GM19452 (cell line): Measurements from ENCODE around the gene LGR6.

Experiments used
- ATAC-seq: cut with Tn5 transposase; IDR thresholded peaks from one replicate; pipeline ENCODE4 v1.9.1; 2021; ENCODE audit not compliant: unreplicated experiment

The LGR6 gene

DNA sequence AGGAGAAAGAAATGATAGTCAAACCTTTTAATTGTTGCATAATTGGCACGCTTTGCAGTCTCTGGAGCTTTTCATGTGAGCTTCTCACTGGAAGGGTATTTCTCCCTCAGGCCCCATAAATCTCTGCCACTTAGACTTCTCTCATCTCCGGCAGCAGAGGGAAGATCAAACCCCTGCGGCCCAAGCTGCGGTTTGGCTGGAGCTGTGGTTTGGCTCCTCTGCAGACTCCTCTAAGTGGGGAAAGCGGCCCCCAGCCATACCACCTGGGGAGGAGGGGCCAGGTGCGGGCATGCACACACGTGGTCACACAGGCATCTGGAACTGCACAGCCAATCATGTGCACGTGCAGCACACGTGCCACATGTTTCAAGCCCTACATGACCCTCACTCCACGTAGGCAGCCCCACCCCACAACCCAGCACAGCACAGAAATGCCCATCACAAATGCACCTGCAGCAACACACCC lies 89.8 kb downstream of the LGR6 start:
- ATAC-seq, result no peak

DNA sequence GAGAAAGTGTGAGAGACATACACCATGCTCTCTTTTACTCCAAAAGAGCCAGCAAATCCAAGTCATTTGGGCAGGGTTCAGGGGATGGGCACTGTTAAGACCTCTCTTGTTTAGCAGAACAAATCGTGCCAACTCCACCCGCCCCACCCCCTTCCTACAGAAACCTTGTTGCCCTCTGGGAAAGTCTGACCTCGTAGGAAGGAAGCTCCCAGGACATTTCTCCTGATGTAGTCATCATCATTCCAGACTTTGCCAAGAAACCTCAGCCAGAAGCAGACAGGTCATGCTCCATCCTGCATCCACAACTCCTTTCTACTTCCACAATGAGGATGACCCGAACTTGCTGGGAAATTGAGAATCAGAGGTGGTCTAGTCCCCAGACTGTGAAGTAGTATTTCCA lies 90.4 kb downstream of the LGR6 start:
- no peak for ATAC-seq

DNA sequence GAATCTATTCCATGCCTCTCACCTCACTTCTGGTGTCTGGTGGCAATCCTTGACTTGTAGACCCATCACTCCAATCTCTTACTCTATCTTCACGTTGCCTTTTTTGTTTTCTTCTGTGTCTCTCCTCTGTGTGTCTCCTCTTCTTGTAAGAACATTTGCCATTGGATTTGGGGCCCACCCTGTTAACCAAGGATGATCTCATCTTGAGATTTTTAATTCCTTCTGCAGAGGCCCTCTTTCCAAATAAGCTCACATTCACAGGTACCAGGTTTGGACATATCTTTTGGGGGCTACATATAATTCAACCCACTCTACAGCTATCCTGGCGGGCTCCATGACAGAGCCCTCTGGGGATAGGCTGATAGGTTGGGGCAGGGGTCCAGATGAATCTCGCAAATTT lies 92.3 kb downstream of the LGR6 start:
- no peak for ATAC-seq

DNA sequence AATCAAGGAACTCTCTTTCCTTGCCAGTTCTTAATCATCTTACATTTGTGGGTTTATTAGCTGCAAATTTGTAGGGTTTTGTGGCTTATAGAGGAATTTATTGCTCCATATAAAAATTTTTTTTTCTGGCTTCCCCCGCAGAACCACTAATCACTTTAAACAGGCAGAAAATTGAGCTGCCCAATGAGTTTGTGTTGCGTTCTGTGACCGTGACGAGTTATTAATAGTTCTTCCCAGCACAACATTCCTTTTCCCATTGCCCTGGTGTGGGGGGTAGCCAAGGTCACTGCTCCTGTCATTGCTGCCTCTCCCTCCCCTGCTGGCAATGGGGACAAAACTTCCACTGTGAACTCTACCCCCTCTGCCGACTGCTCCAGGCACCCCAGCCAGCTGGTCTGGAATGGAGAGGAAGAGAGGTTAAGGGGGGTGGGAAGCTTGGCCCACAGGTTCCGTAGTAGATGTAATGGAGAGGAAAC lies 93.1 kb downstream of the LGR6 start:
- no peak for ATAC-seq

DNA sequence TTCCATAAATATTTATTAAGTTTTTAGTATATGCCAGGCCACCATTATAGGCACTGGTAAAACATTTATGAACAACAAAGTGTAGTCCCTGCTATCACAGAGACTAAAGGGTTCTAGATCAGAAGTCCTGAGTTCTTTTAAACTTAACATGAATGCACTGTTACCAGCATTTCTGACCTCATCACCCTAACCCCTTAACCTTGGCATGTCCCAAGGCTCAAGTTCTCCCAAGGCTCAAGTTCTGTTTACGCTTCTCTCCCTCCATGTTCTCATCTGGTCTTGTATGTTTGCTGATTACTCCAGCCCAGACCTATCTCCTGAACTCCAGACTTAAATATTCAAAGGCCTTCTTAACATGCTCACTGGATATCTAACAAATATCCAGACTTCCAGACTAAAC lies 93.6 kb downstream of the LGR6 start:
- no peak for ATAC-seq

DNA sequence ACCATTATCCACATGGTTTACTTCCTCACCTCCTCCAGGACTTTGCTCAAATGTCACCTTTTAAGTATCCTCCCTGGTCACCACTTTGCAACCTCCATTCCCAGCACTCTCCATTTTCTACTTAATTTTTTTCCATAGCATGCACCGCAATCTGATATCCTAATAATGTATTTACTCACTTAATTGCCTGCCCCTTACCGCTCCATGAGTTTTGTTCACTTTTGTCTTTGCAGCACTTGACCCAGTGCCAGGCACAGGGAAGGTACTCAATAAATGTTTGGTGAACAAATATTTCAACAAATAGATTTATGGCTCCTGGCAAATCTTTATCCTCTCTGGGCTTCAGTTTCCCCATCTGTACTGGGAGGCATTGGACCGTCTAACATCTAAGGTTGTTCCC lies 94.6 kb downstream of the LGR6 start:
- ATAC-seq, result no peak

DNA sequence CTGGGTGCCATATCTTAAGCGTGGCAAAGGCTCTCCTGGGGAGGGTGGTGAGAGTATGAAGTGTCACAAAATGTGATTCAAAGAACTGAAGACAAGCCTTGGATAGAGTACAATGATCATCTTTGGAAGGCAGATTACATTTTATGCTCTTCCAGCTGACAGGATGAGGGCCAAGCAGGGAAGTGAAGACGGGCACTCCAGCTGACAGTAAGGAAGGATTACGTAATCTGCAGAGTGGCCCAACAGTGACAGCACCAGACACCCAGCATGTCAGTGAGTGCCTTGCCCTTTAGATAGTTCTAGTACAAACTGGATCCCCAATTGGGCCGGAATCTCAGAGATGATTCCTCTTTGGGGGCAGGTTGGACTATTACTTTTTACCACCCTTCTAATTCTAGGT lies 95.4 kb downstream of the LGR6 start:
- ATAC-seq, result no peak

DNA sequence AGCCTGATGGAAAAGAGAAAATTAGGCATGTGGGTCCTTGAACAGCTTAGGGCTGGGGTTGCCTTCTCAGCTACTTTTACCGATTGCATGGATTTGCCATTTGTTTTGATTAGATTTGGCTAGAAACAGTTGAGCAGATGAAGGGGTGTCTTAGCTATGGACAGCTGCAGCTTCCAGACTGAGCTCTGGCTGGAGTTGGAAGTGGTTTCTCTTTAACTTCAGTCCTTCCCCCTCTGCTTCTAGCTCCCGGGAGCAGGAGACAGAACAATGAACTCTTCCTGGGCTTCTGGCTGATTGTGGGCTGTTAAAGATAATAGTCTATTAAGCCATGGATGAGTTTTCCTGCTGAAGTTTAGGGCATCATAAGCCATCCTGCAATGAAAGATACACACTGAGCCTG lies 97.4 kb downstream of the LGR6 start:
- no peak for ATAC-seq

DNA sequence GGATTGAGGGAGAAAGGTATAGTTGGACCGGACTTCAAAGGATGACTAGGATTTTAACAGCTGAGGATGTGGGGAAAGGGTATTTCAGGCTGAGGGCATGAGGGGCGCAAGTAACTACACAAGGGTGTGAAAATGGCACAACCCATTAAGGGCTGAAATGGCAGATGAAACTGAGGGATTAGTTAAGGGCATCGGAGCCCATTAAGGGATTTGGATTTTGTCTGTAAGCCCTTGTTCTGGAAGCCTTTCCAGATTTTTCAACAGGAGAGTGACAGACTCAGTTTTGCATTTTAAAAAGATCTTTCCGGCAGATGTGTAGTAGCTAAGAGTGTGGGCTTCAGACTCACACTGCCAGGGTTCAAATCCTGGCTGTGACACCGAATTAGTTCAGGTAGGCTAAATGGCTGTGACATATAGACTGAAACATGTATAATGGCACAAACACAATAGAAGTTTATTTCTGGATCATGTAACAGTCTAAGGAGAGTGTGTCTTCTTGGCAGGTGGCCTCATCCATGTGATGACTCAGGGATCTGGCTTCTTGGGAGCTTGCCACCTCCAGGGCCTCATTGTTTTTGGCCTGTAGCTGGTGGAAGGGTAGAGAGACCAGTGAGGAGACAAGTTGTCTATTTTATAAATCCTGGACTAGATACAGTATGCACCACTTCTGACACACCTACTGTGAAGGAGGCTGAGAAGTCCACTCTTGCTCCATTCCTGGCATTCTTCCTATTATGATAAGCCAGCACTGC lies 98.5 kb downstream of the LGR6 start:
- ATAC-seq, result no peak

DNA sequence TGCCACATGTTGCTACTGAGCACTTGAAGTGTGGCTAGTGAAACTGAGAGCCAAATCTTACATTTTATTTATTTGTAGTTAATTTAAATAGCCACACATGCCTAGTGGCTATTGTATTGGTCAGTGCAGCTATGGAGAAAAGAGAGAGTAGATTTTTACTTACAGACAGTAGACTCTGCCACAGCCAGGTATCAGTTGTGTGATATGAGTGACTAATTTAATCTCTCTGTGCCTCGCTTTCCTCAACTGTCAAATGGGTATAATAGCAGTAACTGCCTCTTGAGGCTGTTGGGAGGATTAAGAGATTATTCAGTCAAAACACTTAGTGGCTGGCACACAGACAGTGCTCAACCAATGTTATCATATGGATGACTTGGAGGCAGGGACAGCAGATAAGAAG lies 99.2 kb downstream of the LGR6 start:
- no peak for ATAC-seq

DNA sequence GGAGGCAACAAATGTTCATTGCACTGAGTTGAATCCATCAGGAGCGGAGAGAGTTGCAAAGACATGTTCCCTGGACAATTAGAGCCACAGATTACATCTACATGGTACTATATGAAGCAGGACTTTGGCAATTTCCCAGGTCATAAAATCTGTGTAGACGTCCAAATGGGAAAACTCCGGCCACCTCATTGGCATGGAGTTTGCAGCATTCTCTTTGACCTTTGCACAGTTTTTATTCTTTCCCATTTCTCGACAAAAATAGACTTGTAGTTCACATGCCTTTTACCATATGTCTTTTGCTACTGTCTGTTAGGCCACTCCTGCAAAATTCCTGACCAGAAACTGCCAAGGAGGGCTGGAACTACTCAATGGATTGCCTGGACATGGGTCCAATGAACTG lies 100.0 kb downstream of the LGR6 start:
- ATAC-seq, result no peak

DNA sequence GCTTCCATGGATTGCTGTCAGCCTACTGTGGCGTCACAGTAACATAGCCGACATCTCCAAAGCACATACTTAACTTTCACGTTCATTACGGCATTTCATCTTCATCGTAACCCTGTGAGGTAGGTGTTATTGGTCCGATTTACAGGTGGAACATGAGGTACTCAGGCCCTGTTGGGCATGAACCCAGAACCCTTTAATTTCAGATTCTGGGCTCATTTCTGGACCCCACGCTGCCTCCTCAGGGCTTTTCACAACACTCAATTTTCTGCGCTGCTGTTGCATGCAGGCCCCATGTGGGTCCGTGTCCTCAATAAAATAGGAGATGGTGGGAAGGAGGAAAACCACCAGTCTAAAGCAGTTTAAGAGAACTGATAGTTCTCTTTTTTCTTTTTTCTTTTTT lies 108.6 kb downstream of the LGR6 start:
- ATAC-seq, result no peak

DNA sequence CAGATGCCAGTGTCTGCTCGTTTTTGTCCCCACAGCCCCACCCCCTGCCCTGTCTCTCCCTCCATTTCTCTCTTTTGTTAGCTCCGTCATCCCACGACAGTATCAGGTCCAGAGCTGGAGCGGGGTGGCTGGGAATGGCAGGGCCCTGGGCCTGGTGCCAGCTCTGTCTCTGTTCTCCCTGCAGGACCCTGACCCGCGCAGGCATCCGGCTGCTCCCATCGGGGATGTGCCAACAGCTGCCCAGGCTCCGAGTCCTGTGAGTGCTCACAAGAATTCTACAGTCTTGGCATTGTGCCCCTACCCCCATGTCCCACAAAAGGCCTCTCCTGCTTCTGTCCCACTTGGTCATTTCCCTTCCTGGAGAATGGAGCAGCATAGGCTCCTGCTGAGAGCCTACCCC lies 110.8 kb downstream of the LGR6 start:
- ATAC-seq, result no peak

DNA sequence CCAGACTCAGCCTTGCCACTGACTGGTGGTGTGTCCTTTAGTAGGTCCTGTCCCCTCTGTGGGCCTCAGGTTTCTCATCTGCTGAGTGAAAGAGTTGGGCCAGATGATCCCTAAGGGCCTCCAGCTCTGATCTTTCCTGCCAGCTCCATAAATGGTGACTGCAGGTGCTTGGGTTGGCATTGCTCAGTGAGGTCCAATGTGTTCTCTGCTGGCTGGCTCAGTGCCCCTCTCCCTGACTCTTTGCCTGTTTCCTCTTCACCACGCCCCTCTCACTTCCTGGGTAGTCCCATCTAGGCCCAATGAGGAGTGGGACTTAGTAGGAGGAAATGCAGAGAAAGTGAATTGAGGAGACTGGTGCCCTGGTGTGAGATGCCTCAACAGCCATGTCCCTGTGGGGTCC lies 111.6 kb downstream of the LGR6 start:
- ATAC-seq, result no peak

DNA sequence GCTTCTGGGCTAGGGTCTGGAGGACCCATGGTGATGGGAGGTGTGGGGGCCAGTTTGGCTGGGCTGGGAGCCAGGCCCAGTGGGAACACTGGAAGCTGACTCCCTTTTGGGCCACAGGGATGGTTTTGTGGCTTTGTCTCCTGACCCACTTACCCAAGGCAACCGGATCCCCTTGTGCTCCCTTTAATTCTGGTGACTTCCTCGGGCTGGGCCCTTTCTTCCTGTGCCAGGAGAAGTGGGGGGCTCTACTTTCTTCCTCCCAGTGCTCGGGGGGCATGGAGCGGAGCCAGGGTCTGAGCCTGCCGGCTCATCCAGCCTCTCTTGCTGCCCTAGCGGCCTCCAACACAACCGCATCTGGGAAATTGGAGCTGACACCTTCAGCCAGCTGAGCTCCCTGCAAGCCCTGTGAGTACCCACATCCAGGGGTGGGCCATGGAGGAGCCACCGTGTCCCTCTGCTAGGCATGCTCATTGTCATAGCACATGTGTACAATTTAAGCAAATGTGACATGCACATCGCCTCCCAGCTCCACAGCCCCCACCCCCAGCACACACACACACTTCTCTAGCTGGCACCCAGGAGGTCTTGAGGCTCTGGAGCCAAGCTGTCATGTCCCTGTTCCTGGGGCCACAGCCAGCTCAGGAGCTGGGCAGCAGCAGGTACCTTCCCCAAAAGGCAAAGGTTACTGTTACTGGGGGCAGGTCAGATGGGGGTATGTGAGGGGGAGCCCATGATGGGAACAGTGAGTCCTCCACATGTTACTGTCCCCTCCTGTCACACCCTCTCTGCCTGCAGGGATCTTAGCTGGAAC lies 113.1 kb downstream of the LGR6 start:
- ATAC-seq, result no peak

DNA sequence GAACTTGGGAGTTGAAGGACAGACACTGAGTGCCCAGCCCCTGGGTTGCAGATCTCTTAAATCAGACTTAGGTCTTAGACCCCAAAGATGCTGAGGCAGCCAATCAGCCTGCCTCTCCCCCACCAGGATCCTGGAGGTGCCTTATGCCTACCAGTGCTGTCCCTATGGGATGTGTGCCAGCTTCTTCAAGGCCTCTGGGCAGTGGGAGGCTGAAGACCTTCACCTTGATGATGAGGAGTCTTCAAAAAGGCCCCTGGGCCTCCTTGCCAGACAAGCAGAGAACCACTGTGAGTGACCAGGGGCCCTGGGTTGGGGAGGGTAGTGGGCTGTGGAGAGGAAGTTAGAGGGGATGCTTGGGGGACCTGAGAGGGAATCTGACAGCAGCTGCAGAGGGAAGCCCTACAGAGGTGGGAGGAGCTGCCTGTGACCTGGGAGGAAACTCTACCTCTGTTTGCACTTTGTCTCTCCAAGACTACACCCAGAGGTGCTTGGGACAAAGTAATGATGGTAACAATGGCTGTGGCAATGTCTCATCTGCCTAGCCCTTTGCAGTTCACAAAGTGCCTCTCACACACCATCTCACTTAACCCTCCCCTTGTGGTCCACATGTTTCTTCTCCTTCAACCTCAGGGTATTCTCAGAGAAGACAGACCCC lies 116.6 kb downstream of the LGR6 start:
- no peak for ATAC-seq

DNA sequence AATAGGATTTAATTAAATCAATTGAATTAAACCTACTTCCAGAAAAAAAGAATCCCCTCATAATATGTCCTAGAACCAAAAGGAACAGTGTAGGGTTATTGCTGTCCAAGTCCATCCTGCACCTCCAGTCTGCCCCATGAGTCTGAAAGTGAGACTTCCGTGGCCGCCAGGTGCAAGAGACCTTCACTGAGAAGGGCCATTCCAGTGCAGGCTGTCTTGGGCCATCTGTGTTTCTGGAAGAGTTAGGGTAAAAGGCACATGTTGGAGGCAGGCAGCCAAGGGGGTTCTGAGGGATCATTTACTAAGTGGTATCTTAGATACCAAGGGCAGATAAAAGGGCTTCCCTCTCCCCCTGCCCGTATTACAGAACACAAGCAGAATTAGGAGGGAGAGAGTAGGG lies 117.1 kb downstream of the LGR6 start:
- ATAC-seq, result no peak

DNA sequence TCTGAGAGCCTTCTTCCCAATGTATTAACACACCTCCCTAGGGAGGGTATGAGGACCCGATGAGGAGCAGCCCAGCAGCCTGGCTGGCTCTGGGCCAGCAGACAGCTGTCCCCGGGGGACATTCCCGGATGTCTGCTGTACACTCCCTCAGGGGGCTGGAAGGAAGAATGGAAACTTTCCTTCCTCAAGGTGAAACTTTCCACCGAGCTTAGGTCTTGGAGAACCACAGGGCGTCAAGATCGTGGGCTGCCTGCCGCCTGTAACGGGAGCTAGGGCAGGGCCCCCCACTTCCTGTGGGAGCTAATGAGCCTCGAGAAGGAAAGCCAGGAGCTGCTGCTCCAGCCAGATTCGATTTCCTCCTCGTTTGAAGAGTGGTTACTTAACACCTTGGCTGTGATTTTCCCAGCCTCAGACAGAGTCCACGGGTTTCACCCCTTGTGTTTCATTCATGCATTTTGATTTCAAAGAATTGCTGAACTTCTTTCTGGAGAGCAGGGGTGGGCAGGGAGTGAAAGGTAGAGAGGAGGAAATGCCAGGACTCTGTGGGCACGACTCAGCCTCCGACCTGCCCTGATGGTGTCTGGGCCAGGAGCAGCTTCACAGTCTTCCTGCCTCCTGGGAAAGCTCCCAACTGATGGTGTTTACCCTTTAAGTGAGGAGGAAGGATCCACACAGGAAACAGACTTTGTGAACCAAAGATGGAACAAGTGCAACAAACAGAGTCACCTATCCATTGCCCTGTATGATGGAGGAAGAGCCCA lies 118.5 kb downstream of the LGR6 start:
- ATAC-seq, result no peak

DNA sequence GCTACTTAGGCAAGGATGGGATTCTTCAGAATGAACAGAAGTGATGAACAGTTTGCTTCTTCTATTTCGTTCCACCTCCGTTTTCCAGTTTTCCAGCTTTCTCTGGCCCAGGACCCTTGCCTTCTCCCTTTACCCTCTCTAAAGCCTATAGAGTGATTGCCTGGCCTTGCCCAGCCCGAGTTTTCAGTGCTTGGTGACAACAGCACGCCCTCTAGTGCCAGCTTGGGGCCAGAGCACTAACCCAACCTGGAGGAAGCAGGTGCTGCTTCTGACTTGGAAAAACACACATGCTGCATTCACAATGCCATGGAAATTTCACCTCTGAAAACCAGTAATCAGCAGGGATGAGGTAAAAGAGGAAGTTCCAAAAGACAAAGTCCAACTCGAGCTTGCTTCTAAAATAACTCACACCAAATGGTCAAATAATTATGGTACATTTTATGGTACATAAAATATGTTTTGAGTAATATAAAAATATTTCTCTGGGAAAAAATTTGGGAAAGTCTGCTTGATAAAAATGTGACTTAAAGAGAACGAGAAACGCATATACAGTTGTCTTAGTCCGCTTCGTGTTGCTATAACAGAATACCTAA lies 122.1 kb downstream of the LGR6 start:
- no peak for ATAC-seq

DNA sequence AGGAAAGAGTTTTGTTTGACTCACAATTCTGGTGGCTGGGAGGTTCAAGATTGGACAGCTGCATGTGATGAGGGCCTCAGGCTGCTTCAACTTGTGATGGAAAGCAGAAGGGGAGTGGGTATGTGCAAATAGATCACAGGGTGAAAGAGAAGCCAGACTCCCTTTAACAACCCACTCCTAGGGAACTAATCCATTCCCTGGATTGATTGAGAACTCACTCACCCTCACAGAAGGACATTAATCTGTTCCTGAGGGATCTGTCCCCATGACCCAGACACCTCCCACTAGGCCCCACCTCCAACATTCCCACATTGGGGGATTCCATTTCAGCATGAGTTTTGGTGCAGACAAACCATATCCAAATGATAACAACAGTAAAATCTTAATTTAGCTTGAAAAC lies 122.6 kb downstream of the LGR6 start:
- ATAC-seq, result no peak
